ENCODE measurements around the gene MAP4K5. TPM values are rescaled to one million over a fixed set of nuclear protein-coding genes. Genes with fewer than 3 reads are reported as not detected.

Gene MAP4K5
- polyA plus RNA-seq, 1 donor (not counting 4 experiments of a cell fraction or from before 2014, with no cell fraction given): 25.8 TPM

DNA sequence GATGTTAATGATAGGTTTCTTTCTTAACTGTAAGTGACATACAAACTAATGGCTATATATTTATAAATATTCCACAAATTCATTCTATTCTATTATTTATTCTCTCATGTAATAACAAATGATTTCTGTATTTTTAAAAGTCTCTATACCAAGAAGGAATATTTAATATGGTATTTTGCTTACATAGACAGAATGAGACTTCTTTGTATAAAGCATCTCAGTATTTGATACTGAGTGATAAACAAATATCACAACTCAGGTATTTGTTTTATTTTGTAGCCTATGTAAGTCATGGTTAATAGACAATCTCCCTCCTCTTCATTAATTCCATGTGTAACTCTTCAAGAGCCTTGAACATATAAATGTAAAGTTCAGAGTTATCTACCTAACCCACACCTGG lies 45.6 kb upstream of the MAP4K5 start:
- no peaks in the 10 kb centered on the region for H4K20me1 ChIP-seq (ENCODE audit: control insufficient read depth, extremely low read depth, insufficient read depth, low read length)
- no peaks in the 10 kb centered on the region for H3K79me2 ChIP-seq (ENCODE audit: control insufficient read depth, insufficient read depth, low read length)
- H3K4me1 ChIP-seq (ENCODE audit: control insufficient read depth, extremely low read depth, insufficient read depth, low read length): no peaks in the 10 kb centered on the region
- H3K9me3 ChIP-seq (ENCODE audit: control insufficient read depth, low read depth, low read length): no peaks in the 10 kb centered on the region
- H3K9me1 ChIP-seq (ENCODE audit: control insufficient read depth, extremely low read depth, insufficient read depth, low read length): no peaks in the 10 kb centered on the region
- H2AFZ ChIP-seq (ENCODE audit: control insufficient read depth, low read length): no peak overlapping the region
- no peaks in the 10 kb centered on the region for H3K36me3 ChIP-seq (ENCODE audit: control insufficient read depth in 2 of 2, extremely low read depth in 1 of 2, insufficient read depth in 2 of 2, low read length in 2 of 2)
- H3K4me2 ChIP-seq (ENCODE audit: control insufficient read depth, extremely low read depth, insufficient read depth, low read depth, low read length): no peak overlapping the region
- no peaks in the 10 kb centered on the region for H3K27me3 ChIP-seq (ENCODE audit: control insufficient read depth, extremely low read depth, insufficient read depth, low read length)
- H3K27ac ChIP-seq (ENCODE audit: control insufficient read depth, insufficient read depth, low read length): no peak overlapping the region
- no peak for TF ChIP-seq EZH2 (IDR thresholded peaks at IDR 0.05; ENCODE audit: low read length)
- TF ChIP-seq, protein P1, sequence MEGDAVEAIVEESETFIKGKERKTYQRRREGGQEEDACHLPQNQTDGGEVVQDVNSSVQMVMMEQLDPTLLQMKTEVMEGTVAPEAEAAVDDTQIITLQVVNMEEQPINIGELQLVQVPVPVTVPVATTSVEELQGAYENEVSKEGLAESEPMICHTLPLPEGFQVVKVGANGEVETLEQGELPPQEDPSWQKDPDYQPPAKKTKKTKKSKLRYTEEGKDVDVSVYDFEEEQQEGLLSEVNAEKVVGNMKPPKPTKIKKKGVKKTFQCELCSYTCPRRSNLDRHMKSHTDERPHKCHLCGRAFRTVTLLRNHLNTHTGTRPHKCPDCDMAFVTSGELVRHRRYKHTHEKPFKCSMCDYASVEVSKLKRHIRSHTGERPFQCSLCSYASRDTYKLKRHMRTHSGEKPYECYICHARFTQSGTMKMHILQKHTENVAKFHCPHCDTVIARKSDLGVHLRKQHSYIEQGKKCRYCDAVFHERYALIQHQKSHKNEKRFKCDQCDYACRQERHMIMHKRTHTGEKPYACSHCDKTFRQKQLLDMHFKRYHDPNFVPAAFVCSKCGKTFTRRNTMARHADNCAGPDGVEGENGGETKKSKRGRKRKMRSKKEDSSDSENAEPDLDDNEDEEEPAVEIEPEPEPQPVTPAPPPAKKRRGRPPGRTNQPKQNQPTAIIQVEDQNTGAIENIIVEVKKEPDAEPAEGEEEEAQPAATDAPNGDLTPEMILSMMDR (optimal IDR thresholded peaks at IDR 0.05 in 1 of 3, IDR thresholded peaks at IDR 0.05 in 1 of 3, conservative IDR thresholded peaks at IDR 0.05 in 1 of 3; ENCODE audit: extremely low read depth in 1 of 3, insufficient read depth in 2 of 3, low read length in 3 of 3): no peak
- FAIRE-seq: no peak
- H3K4me3 ChIP-seq (ENCODE audit: control insufficient read depth in 2 of 3, extremely low read depth in 1 of 3, insufficient read depth in 2 of 3, low read depth in 1 of 3, low read length in 3 of 3): no peak overlapping the region
- DNase-seq (ENCODE audit: low read depth, low spot score): no peak
- dilution Hi-C loops (cut with MboI; ENCODE audit: extremely low pct_ligation_motif_present, low sequenced_read_pairs): no loop called here
- no peak overlapping the region for H3K9ac ChIP-seq (ENCODE audit: control insufficient read depth, extremely low read depth, insufficient read depth, low read length)

DNA sequence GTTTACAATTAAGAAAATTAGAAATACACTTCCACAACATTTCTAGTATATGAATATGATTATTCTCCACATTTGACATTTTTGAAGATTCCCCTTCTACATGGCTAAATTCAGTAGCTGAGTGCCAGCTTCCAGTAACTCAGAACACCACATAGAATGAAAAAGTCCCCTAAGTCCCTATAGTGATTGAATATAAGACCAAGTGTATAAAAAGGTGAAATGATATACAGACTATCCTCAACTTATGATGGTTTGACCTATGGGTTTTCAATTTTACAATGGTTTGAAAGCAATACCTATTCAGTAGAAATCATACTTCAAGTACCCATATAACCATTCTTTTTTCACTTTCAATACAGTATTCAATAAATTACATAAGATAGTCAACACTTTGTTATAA lies 43.4 kb upstream of the MAP4K5 start:
- no peak overlapping the region for H3K9ac ChIP-seq (ENCODE audit: control insufficient read depth, extremely low read depth, insufficient read depth, low read length)
- DNase-seq (ENCODE audit: low read depth, low spot score): no peak
- TF ChIP-seq, protein P1 (optimal IDR thresholded peaks at IDR 0.05 in 1 of 3, IDR thresholded peaks at IDR 0.05 in 1 of 3, conservative IDR thresholded peaks at IDR 0.05 in 1 of 3; ENCODE audit: extremely low read depth in 1 of 3, insufficient read depth in 2 of 3, low read length in 3 of 3): no peak
- TF ChIP-seq EZH2 (IDR thresholded peaks at IDR 0.05; ENCODE audit: low read length): no peak
- no peaks in the 10 kb centered on the region for H3K4me1 ChIP-seq (ENCODE audit: control insufficient read depth, extremely low read depth, insufficient read depth, low read length)
- no peaks in the 10 kb centered on the region for H3K9me3 ChIP-seq (ENCODE audit: control insufficient read depth, low read depth, low read length)
- dilution Hi-C loops (cut with MboI; ENCODE audit: extremely low pct_ligation_motif_present, low sequenced_read_pairs): no loop called here
- no peak overlapping the region for H3K27ac ChIP-seq (ENCODE audit: control insufficient read depth, insufficient read depth, low read length)
- H2AFZ ChIP-seq (ENCODE audit: control insufficient read depth, low read length): no peak overlapping the region
- no peaks in the 10 kb centered on the region for H3K36me3 ChIP-seq (ENCODE audit: control insufficient read depth in 2 of 2, extremely low read depth in 1 of 2, insufficient read depth in 2 of 2, low read length in 2 of 2)
- no peaks in the 10 kb centered on the region for H3K9me1 ChIP-seq (ENCODE audit: control insufficient read depth, extremely low read depth, insufficient read depth, low read length)
- no peaks in the 10 kb centered on the region for H3K79me2 ChIP-seq (ENCODE audit: control insufficient read depth, insufficient read depth, low read length)
- no peak overlapping the region for H3K4me2 ChIP-seq (ENCODE audit: control insufficient read depth, extremely low read depth, insufficient read depth, low read depth, low read length)
- H3K4me3 ChIP-seq (ENCODE audit: control insufficient read depth in 2 of 3, extremely low read depth in 1 of 3, insufficient read depth in 2 of 3, low read depth in 1 of 3, low read length in 3 of 3): no peak overlapping the region
- no peaks in the 10 kb centered on the region for H3K27me3 ChIP-seq (ENCODE audit: control insufficient read depth, extremely low read depth, insufficient read depth, low read length)
- FAIRE-seq: no peak
- no peaks in the 10 kb centered on the region for H4K20me1 ChIP-seq (ENCODE audit: control insufficient read depth, extremely low read depth, insufficient read depth, low read length)

Measured in keratinocyte (primary cell).